H1 (cell line): Measurements from ENCODE around the gene ADAMTS6. TPM values are rescaled to one million over a fixed set of nuclear protein-coding genes. Genes with fewer than 3 reads are reported as not detected.

Experiments
- CTCF ChIA-PET: fragments of 300-600 bp; sonication (Branson Sonifier 250); formaldehyde crosslinking; loops from one replicate; lab custom pipeline; 2021; ENCODE audit not compliant: partially characterized antibody; lab: Charles Lee
- POLR2A ChIA-PET: fragments of 300-600 bp; sonication (Branson Sonifier 250); formaldehyde crosslinking; loops from one replicate; lab custom pipeline; 2021; ENCODE audit warnings: inconsistent platforms; ENCODE audit not compliant: partially characterized antibody; lab: Charles Lee
- DNase-seq, 2 experiments: peaks; one replicate each; pipeline versions ENCODE4 v3.0.0 to v3.0.0-alpha.2; 2010 to 2022; ENCODE audit warnings: low spot score in 2 of 2, low read depth in 1 of 2, mixed read lengths in 1 of 2
- FAIRE-seq: peaks from 2 replicates; lab custom pipeline; 2011; peaks lifted over from hg19 to GRCh38; lab: Jason Lieb, UNC
- H2AFZ ChIP-seq: 2 replicates; pipeline ENCODE4 v1.8.1; 2012; ENCODE audit warnings: low read length, inconsistent platforms
- H2AK5ac ChIP-seq: 2 replicates; pipeline ENCODE4 v1.6.1; 2013; ENCODE audit warnings: low read depth, low read length
- H2BK120ac ChIP-seq: replicated peaks from 2 replicates; pipeline ENCODE3; 2013; ENCODE audit warnings: low read depth, low read length, inconsistent platforms
- H2BK12ac ChIP-seq: 2 replicates; pipeline ENCODE4 v1.6.1; 2013; ENCODE audit warnings: low read depth, low read length
- H2BK15ac ChIP-seq: 2 replicates; pipeline ENCODE4 v1.6.1; 2013; ENCODE audit warnings: low read length
- H2BK20ac ChIP-seq: 2 replicates; pipeline ENCODE4 v1.6.1; 2013; ENCODE audit warnings: low read length
- H2BK5ac ChIP-seq: 2 replicates; pipeline ENCODE4 v1.6.1; 2013; ENCODE audit warnings: low read depth, low read length
- H3K14ac ChIP-seq: 2 replicates; pipeline ENCODE4 v1.6.1; 2013; ENCODE audit warnings: inconsistent platforms; ENCODE audit not compliant: insufficient read length
- H3K18ac ChIP-seq: 2 replicates; pipeline ENCODE4 v1.6.1; 2013; ENCODE audit warnings: low read length; ENCODE audit errors: extremely low read depth
- H3K23ac ChIP-seq: 2 replicates; pipeline ENCODE4 v1.6.1; 2013; ENCODE audit warnings: inconsistent platforms; ENCODE audit not compliant: insufficient read length
- H3K23me2 ChIP-seq: 2 replicates; pipeline ENCODE4 v1.6.1; 2013; ENCODE audit warnings: low read depth, low read length
- H3K27ac ChIP-seq: 2 replicates; pipeline ENCODE4 v1.6.1; 2011; ENCODE audit warnings: low read depth, low read length, inconsistent platforms
- H3K27me3 ChIP-seq, 4 experiments: replicated peaks in 1 of 4; 1 replicate in 1 of 4; 2 replicates in 3 of 4; pipeline versions ENCODE4 v1.6.1 to v1.8.1; 2011 to 2013; ENCODE audit warnings: low read length in 3 of 4, mild to moderate bottlenecking in 3 of 4, inconsistent platforms in 2 of 4, mixed read lengths in 2 of 4, moderate library complexity in 1 of 4; ENCODE audit not compliant: control insufficient read depth in 3 of 4, insufficient read depth in 3 of 4; ENCODE audit errors: extremely low read depth in 1 of 4
- H3K36me3 ChIP-seq, 4 experiments: 2 replicates each; pipeline versions ENCODE4 v1.6.1 to v1.8.1; 2011 to 2013; ENCODE audit warnings: mild to moderate bottlenecking in 4 of 4, low read length in 3 of 4, moderate library complexity in 2 of 4, control low read depth in 1 of 4, inconsistent platforms in 1 of 4; ENCODE audit not compliant: insufficient read depth in 4 of 4, control insufficient read depth in 2 of 4
- H3K4ac ChIP-seq: replicated peaks from 2 replicates; pipeline ENCODE3; 2013; ENCODE audit warnings: low read length, low read depth, mixed read lengths, inconsistent platforms; ENCODE audit not compliant: insufficient read length
- H3K4me1 ChIP-seq, 4 experiments: replicated peaks in 1 of 4; 1 replicate in 1 of 4; 2 replicates in 3 of 4; pipeline versions ENCODE4 v1.6.1 to v1.8.1; 2011 to 2013; ENCODE audit warnings: low read length in 3 of 4, inconsistent platforms in 2 of 4, mixed read lengths in 1 of 4; ENCODE audit not compliant: insufficient read depth in 4 of 4, control insufficient read depth in 3 of 4
- H3K4me2 ChIP-seq, 2 experiments: 2 replicates each; pipeline versions ENCODE4 v1.6.1 to v1.8.1; 2011 to 2013; ENCODE audit warnings: low read depth in 2 of 2, low read length in 2 of 2, control low read depth in 1 of 2, inconsistent platforms in 1 of 2, mild to moderate bottlenecking in 1 of 2; ENCODE audit not compliant: insufficient read depth in 1 of 2
- H3K4me3 ChIP-seq, 4 experiments: fragments of 200-600, 300-600 bp in 1 of 4; sonication (generic), shearing (Covaris generic), sonication (Bioruptor Twin) in 1 of 4; 2 replicates each; pipeline versions ENCODE4 v1.5.1 to v1.8.1; 2011 to 2016; ENCODE audit warnings: low read length in 4 of 4, low read depth in 3 of 4, control low read depth in 2 of 4, inconsistent platforms in 2 of 4, mild to moderate bottlenecking in 2 of 4, mixed read lengths in 1 of 4, moderate library complexity in 1 of 4; ENCODE audit not compliant: insufficient read depth in 2 of 4; ENCODE audit errors: extremely low read depth in 1 of 4
- H3K56ac ChIP-seq: replicated peaks from 2 replicates; pipeline ENCODE3; 2013; ENCODE audit warnings: low read depth, mild to moderate bottlenecking, mixed read lengths, low read length, inconsistent platforms; ENCODE audit not compliant: insufficient read length
- H3K79me1 ChIP-seq: 2 replicates; pipeline ENCODE4 v1.6.1; 2013; ENCODE audit warnings: low read depth, low read length, control low read depth
- H3K79me2 ChIP-seq, 2 experiments: 2 replicates each; pipeline versions ENCODE4 v1.6.1 to v1.8.1; 2012 to 2013; ENCODE audit warnings: low read length in 2 of 2, mild to moderate bottlenecking in 2 of 2, inconsistent platforms in 1 of 2; ENCODE audit not compliant: insufficient read depth in 2 of 2, control insufficient read depth in 1 of 2
- H3K9ac ChIP-seq, 4 experiments: replicated peaks in 1 of 4; 1 replicate in 1 of 4; 2 replicates in 3 of 4; pipeline versions ENCODE4 v1.6.1 to v1.8.1; 2011 to 2013; ENCODE audit warnings: low read depth in 3 of 4, low read length in 3 of 4, control low read depth in 2 of 4, mild to moderate bottlenecking in 2 of 4, moderate library complexity in 2 of 4, inconsistent platforms in 1 of 4; ENCODE audit errors: extremely low read depth in 1 of 4
- H3K9me3 ChIP-seq, 2 experiments: 2 replicates each; pipeline versions ENCODE4 v1.6.1 to v1.8.1; 2012 to 2013; ENCODE audit warnings: mild to moderate bottlenecking in 2 of 2, moderate library complexity in 2 of 2, control low read depth in 1 of 2, inconsistent platforms in 1 of 2, low read depth in 1 of 2, low read length in 1 of 2, mixed read lengths in 1 of 2; ENCODE audit not compliant: insufficient read depth in 2 of 2
- H4K20me1 ChIP-seq, 2 experiments: replicated peaks in 1 of 2; 2 replicates each; pipeline versions ENCODE3 to v1.8.1; 2011 to 2013; ENCODE audit warnings: inconsistent platforms in 2 of 2, low read length in 2 of 2, mild to moderate bottlenecking in 1 of 2; ENCODE audit not compliant: insufficient read depth in 2 of 2, control insufficient read depth in 1 of 2
- H4K5ac ChIP-seq: 2 replicates; pipeline ENCODE4 v1.6.1; 2013; ENCODE audit warnings: low read length, low read depth, mixed read lengths, inconsistent platforms; ENCODE audit not compliant: insufficient read length
- H4K8ac ChIP-seq: 2 replicates; pipeline ENCODE4 v1.8.0; 2013; ENCODE audit warnings: mild to moderate bottlenecking, moderate library complexity, low read length, inconsistent platforms; ENCODE audit not compliant: insufficient read depth; ENCODE audit errors: extremely low read depth
- H4K91ac ChIP-seq: replicated peaks from 2 replicates; pipeline ENCODE3; 2013; ENCODE audit warnings: low read length, mixed read lengths, inconsistent platforms; ENCODE audit not compliant: insufficient read length
- EZH2 ChIP-seq: fragments of 200-600 bp; sonication (generic); IDR thresholded peaks from 2 replicates; pipeline ENCODE4 v1.7.1; 2012; ENCODE audit warnings: low read depth, mild to moderate bottlenecking, moderate library complexity, low read length, inconsistent platforms; ENCODE audit not compliant: severe bottlenecking
- KDM4A ChIP-seq: IDR thresholded peaks from one replicate; pipeline ENCODE4 v1.7.1; 2012; ENCODE audit warnings: low read depth, mild to moderate bottlenecking, moderate library complexity, low read length, inconsistent platforms; ENCODE audit not compliant: severe bottlenecking
- MAFK ChIP-seq: IDR thresholded peaks from 2 replicates; pipeline ENCODE4 v1.6.1; 2012; ENCODE audit warnings: low read depth, mild to moderate bottlenecking, improper control_type of control experiment, low read length
- SIX5 ChIP-seq: IDR thresholded peaks from 2 replicates; pipeline ENCODE4 v1.6.1; 2011; ENCODE audit warnings: mild to moderate bottlenecking, low read depth, low read length
- WGBS, 2 experiments: shearing (Covaris generic) in 1 of 2; methylation state at CpG; one replicate each; pipeline versions ENCODE4 v1.1.6 to v1.1.7; 2013 to 2015; ENCODE audit warnings: low lambda C conversion rate in 2 of 2, mixed read lengths in 2 of 2, inconsistent platforms in 1 of 2, low coverage in 1 of 2, missing lambda C conversion rate in 1 of 2; ENCODE audit not compliant: insufficient replicate concordance in 2 of 2, insufficient coverage in 1 of 2, insufficient read length in 1 of 2; ENCODE audit errors: extremely low coverage in 1 of 2, missing lambda C conversion rate in 1 of 2; 5-methylcytosine and 5-hydroxymethylcytosine counted together
- polyA plus RNA-seq, 7 experiments: library from polyadenylated mRNA; depleted of rRNA in 3 of 7; stranded (reverse) in 5 of 7; unstranded in 2 of 7; fragments of >200 nt in 5 of 7; fragments of 200-250 nt in 2 of 7; gene quantifications; 1 replicate in 5 of 7; 2 replicates in 1 of 7; 4 replicates in 1 of 7; pipeline versions ENCODE4 v1.2.1 to v1.2.3, GENCODE V29; 2011 to 2013; ENCODE audit warnings: missing spikeins in 2 of 7, mixed read lengths in 2 of 7
- total RNA-seq: library from RNA; stranded (reverse); fragmentation: NEBNext Ultra II Directional; extraction: Animal tissue kit (Norgen Biotek cat#: 25700); gene quantifications from 2 replicates; pipeline ENCODE4 v1.2.1, GENCODE V29; 2021

ADAMTS6 gene
- total and polyA plus RNA-seq, 2 of the 8 experiments (the other 6 are each of a cell fraction or from before 2014, with no cell fraction given), result 0.74 to 2.4 TPM

DNA sequence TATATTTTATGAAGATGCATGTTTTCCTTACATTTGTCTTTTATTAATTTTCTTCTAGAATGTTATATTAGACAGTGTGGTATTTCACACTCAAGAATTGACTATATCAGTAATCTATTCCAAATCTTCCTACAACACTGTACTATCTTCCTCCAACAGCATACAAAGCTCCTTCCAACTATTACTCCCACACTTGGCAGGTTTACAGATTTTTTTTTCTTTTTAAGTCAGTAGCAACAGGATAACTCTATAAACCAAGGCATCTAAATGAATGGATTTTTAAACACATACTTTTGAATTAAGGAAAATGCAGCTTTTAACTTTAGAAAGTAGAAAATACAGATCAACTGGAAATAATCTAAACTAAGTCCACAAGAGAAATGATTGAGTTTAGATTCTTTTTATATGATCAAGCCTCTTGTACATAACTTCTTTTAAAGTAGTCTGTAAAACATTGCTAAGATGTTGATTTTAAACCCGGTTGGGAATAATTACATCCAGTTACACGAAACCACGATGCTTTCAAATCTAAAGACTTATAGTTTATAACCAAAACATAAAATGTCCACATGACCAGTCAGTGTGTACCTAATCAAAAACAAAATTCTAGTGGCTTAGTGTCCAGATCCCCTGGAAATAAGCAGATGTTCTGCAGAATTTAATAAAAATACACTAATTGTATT lies 281.6 kb downstream of the ADAMTS6 start:
- no peaks in the 10 kb centered on the region for H3K79me1 ChIP-seq
- no peak overlapping the region for H2BK12ac ChIP-seq
- no peak overlapping the region for H4K91ac ChIP-seq
- no peaks in the 10 kb centered on the region for H3K4me1 ChIP-seq
- no peak overlapping the region for H3K56ac ChIP-seq
- no peaks in the 10 kb centered on the region for H3K27me3 ChIP-seq
- no peak overlapping the region for H3K9ac ChIP-seq
- no peak overlapping the region for H3K4me3 ChIP-seq
- no peak overlapping the region for H2BK15ac ChIP-seq
- no peak overlapping the region for H4K5ac ChIP-seq
- no peak overlapping the region for H2AFZ ChIP-seq
- H3K36me3 ChIP-seq, result no peaks in the 10 kb centered on the region
- H3K9me3 ChIP-seq, result no peaks in the 10 kb centered on the region
- no peak overlapping the region for H2BK20ac ChIP-seq
- ChIA-PET CTCF (interaction anchor here (1.7 kb wide), 1 partner anchor 99 kb away, joined by 4 read pairs; no protein-coding TSS in a partner anchor), POLR2A (no interaction called here)
- no peaks in the 10 kb centered on the region for H3K79me2 ChIP-seq
- H2BK120ac ChIP-seq, result no peak overlapping the region
- H4K8ac ChIP-seq, result no peak overlapping the region
- no peak overlapping the region for H3K23ac ChIP-seq
- no peak overlapping the region for H3K18ac ChIP-seq
- DNase-seq (no peak), FAIRE-seq (no peak)
- no peak overlapping the region for H3K4me2 ChIP-seq
- no peak overlapping the region for H3K14ac ChIP-seq
- no peak overlapping the region for H3K4ac ChIP-seq
- no peak overlapping the region for H2BK5ac ChIP-seq
- H3K23me2 ChIP-seq, result no peaks in the 10 kb centered on the region
- H2AK5ac ChIP-seq, result no peak overlapping the region
- no peak overlapping the region for H3K27ac ChIP-seq
- no peaks in the 10 kb centered on the region for H4K20me1 ChIP-seq
- WGBS, 2 experiments, result 71% methylated on average over 3 of the region's 3 CpGs; no CpG with 5 or more reads in 1 of the 2 experiments
- no peak for TF ChIP-seq MAFK
- TF ChIP-seq EZH2, result no peak
- TF ChIP-seq SIX5, result no peak
- no peak for TF ChIP-seq KDM4A
